HuH-7.5 (cell line): ENCODE measurements around the gene TSPAN2.

Source experiments
- DNase-seq: peaks from one replicate; pipeline ENCODE4 v3.0.0; 2011; ENCODE audit warnings: low spot score

Gene TSPAN2

GRCh38 chr1:115089420-115090185, at the start of gene TSPAN2:
Gene TSPAN2, minus strand, starts transcription at chr1:115089503. Its CDS starts 71 bp downstream, at chr1:115089432.
- DNase-seq = peak; percentile 40

GRCh38 chr1:115138973-115139372, 49.7 kb upstream of the TSPAN2 start:
- DNase-seq = peak; percentile 63

GRCh38 chr1:115138271-115138670, 49.0 kb upstream of the TSPAN2 start:
- DNase-seq = no peak

- DNase-seq = no peak
Measured at GRCh38 chr1:115137191-115137590, 47.9 kb upstream of the TSPAN2 start.

- DNase-seq = no peak
Measured at GRCh38 chr1:115136706-115137105, 47.4 kb upstream of the TSPAN2 start.

GRCh38 chr1:115136106-115136505, 46.8 kb upstream of the TSPAN2 start:
- DNase-seq = no peak

GRCh38 chr1:115135681-115136080, 46.4 kb upstream of the TSPAN2 start:
- no peak for DNase-seq

- DNase-seq = no peak
Measured at GRCh38 chr1:115134850-115135480, 45.7 kb upstream of the TSPAN2 start.

- no peak for DNase-seq
Measured at GRCh38 chr1:115134231-115134630, 44.9 kb upstream of the TSPAN2 start.

GRCh38 chr1:115133440-115133839, 44.1 kb upstream of the TSPAN2 start:
- DNase-seq = no peak

- no peak for DNase-seq
Measured at GRCh38 chr1:115130786-115131185, 41.5 kb upstream of the TSPAN2 start.

GRCh38 chr1:115129071-115129640, 39.9 kb upstream of the TSPAN2 start:
- no peak for DNase-seq

GRCh38 chr1:115127539-115127938, 38.2 kb upstream of the TSPAN2 start:
- DNase-seq = no peak

GRCh38 chr1:115126516-115126915, 37.2 kb upstream of the TSPAN2 start:
- DNase-seq = no peak

GRCh38 chr1:115123116-115123515, 33.8 kb upstream of the TSPAN2 start:
- no peak for DNase-seq

- DNase-seq = no peak
Measured at GRCh38 chr1:115121793-115122192, 32.5 kb upstream of the TSPAN2 start.

GRCh38 chr1:115120296-115120695, 31.0 kb upstream of the TSPAN2 start:
- DNase-seq = no peak

GRCh38 chr1:115118611-115119010, 29.3 kb upstream of the TSPAN2 start:
- DNase-seq = no peak

GRCh38 chr1:115118086-115118485, 28.8 kb upstream of the TSPAN2 start:
- DNase-seq = no peak

GRCh38 chr1:115117298-115117697, 28.0 kb upstream of the TSPAN2 start:
- no peak for DNase-seq

- DNase-seq = no peak
Measured at GRCh38 chr1:115116512-115116911, 27.2 kb upstream of the TSPAN2 start.

GRCh38 chr1:115115521-115116161, 26.3 kb upstream of the TSPAN2 start:
- no peak for DNase-seq

- no peak for DNase-seq
Measured at GRCh38 chr1:115114308-115114707, 25.0 kb upstream of the TSPAN2 start.
